Activated CD4-positive, alpha-beta T cell treated with anti-CD3 and anti-CD28 coated beads for 1 hour (primary cell): ENCODE results near the gene PEX5.
"Not testable (repeated sequence)": the region's sequence is repeated elsewhere in the genome, so short reads cannot be mapped to it uniquely, and the experiment has no call there.

ENCODE experiments used
- DNase-seq: peaks from one replicate; pipeline ENCODE4 v3.0.0-alpha.2; 2020

Gene PEX5

GRCh38 chr12:7219599-7220243 is 30.2 kb downstream of the PEX5 start:
- DNase-seq = peak; percentile 53

DNA sequence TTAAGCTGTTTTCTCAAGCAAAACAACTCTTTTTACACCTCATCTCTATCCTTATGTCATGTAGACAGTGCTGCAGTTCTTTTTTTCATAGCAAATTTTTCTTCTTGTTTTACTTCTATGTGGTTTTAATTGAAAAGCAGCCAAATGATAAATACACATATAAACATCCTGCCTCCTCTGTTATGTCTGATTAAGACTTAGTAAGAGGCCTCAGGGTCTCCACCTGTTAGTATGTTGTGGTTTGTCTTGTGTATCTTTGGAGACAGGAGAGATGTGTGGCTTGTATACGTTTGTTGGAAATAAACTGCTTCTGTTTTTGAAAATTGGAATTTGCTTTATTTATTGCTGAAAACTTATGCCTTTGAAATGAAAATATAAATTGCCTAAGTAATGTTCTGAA is 32.0 kb downstream of the PEX5 start:
- DNase-seq = no peak

DNA sequence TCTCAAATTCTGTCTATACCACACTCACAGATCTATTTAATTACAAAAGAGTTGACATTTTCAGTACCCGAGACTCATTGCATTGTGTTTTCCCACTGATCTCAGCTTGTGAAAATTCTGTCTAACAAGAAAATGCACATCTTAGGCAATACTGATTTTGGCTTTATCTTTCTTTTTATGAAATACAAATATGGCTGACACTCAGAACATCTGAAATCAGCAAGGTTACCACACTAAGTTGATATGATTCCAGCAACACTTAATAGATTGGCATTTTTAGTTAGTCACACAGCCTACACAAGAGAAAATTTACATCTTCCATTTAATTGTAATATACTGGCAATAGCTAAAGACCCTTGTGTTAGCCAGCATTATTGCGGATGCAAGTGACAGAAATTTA is 40.3 kb downstream of the PEX5 start:
- DNase-seq = no peak

DNA sequence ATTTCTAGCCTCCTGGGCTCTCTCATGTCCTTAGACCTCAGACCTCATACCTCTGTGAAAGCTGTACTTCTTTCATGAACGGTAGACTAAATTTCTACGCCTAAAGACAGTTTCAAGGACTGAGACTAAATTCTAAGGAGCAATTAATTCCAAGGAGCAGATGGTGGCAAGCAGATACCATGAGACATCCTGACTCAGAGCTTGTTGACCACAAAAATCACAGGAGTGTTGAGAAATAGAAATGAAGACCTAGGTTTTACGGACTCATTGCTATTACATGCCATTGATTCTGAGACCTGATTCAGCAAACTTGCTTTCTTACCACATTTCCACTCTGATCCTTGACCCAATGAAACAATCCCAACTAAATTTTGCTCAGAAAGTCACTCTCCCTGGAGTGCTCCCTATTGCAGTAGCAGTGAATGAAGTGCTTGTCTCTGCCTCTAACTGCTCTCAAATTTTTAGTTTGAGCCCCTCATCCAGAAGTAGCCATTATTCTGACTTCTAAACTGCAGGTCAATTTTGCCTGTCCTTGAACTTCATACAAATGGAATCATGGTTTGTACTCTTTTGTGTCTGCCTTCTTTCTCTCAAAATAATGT is 52.0 kb downstream of the PEX5 start:
- no peak for DNase-seq

DNA sequence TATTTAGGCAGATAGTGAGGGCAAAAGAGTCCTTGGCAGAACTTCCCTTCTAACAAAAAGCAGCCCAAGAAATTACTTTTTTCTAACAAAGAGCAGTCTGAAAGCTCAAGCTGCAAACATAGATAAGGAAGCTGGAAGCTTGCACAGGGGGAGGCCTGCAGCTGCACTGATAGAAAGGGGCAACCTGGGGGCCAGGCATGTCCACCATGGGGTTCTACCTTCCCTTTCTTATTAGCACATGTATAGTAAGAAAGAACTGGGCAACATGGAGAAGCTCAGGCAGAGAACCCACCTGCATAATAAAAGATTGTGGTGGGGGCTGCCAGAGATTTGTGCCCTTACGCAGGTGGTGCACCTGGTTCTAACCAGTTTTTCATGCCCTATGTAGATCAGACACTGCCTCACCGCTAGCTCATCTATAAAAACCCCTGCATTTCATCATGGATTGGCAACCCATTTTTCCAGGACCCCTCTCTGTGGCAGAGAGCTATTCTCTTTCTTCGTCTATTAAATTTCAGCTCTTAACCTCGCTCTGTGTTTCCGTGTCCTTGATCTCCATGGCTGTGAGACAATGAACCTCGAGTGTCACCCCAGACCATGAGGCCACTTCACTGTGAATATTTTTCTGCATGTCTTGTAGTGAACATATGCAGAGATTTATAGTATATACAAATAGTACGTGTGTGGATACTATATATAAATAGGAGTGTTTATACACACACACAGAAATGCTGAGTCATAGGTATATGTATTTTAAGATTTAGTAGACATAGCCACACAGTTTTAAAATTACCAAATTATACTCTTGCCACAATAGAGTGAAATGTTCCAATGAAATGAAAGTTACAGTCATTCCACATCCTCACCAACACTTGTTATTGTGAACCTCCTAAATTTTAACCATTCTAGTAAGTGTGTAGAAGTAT is 53.0 kb downstream of the PEX5 start:
- no peak for DNase-seq

DNA sequence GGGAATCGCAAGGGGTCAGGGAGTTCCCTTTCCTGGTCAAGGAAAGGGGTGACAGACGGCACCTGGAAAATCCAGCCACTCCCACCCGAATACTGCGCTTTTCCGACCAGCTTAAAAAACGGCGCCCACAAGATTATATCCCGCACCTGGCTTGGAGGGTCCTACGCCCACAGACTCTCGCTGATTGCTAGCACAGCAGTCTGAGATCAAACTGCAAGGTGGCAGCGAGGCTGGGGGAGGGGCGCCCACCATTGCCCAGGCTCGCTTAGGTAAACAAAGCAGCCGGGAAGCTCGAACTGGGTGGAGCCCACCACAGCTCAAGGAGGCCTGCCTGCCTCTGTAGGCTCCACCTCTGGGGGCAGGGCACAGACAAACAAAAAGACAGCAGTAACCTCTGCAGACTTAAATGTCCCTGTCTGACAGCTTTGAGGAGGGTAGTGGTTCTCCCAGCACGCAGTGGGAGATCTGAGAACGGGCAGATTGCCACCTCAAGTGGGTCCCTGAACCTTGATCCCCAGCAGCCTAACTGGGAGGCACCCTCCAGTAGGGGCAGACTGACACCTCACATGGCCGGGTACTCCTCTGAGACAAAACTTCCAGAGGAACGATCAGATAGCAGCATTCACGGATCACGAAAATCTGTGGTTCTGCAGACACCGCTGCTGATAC is 62.0 kb downstream of the PEX5 start:
- not testable (repeated sequence) for DNase-seq

DNA sequence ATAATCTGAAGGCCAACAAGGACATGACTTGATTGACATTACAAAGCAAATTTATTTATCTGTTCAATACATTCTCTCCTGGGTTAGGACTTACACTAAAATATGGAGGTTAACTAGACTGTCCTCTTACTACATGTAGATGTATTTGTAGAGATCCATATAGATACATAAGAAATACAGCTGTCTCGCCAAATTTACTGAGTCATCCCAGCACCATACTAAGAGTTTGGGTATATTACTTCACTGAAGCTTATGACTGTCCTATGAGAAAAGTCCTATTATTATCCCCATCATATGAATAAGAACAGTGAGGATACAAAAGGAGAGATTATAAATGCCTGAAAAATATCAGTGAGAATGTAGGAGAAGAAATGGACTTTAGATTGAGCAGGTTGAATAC is 69.6 kb downstream of the PEX5 start:
- no peak for DNase-seq
